Spleen (tissue), 11 donors: ENCODE data around the gene PTCH1. TPM values are rescaled to one million over a fixed set of nuclear protein-coding genes. Genes with fewer than 3 reads are reported as not detected.

Experiments
- DNase-seq: peaks from one replicate; pipeline ENCODE4 v3.0.0-alpha.2; 2020
- H3K27ac ChIP-seq, 8 donors: fragments of 200-600 bp; sonication (generic) in 7 of 8; 1 replicate in 4 of 8; 2 replicates in 4 of 8; pipeline versions ENCODE4 v1.5.0 to v1.8.0; 2016 to 2021; ENCODE audit warnings: inconsistent platforms in 4 of 8, mild to moderate bottlenecking in 4 of 8, moderate library complexity in 1 of 8
- H3K27me3 ChIP-seq, 7 donors: fragments of 200-600 bp; sonication (generic) in 6 of 7; replicated peaks in 1 of 7; 1 replicate in 4 of 7; 2 replicates in 3 of 7; pipeline versions ENCODE4 v1.5.0 to v1.8.0; 2016 to 2021; ENCODE audit warnings: inconsistent platforms in 3 of 7, mild to moderate bottlenecking in 1 of 7
- H3K36me3 ChIP-seq, 6 donors: fragments of 200-600 bp; sonication (generic) in 5 of 6; 1 replicate in 4 of 6; 2 replicates in 2 of 6; pipeline versions ENCODE4 v1.5.0 to v1.8.0; 2016 to 2021; ENCODE audit warnings: inconsistent platforms in 2 of 6
- H3K4me1 ChIP-seq, 6 donors: fragments of 200-600 bp; sonication (generic) in 5 of 6; 1 replicate in 3 of 6; 2 replicates in 3 of 6; pipeline versions ENCODE4 v1.5.0 to v1.8.0; 2016 to 2021; ENCODE audit warnings: inconsistent platforms in 3 of 6
- H3K4me3 ChIP-seq, 8 donors: fragments of 200-600 bp; sonication (generic) in 7 of 8; 1 replicate in 4 of 8; 2 replicates in 4 of 8; pipeline versions ENCODE4 v1.5.0 to v1.8.0; 2016 to 2021; ENCODE audit warnings: inconsistent platforms in 4 of 8, mild to moderate bottlenecking in 4 of 8, moderate library complexity in 2 of 8
- H3K9me3 ChIP-seq, 8 donors: fragments of 200-600 bp; sonication (generic) in 7 of 8; 1 replicate in 4 of 8; 2 replicates in 4 of 8; pipeline versions ENCODE4 v1.5.0 to v1.8.0; 2016 to 2021; ENCODE audit warnings: inconsistent platforms in 4 of 8
- CTCF ChIP-seq, 11 experiments: fragments of 200-600 bp in 7 of 11; fragments of 450-650 bp in 4 of 11; sonication (generic) in 4 of 11; IDR thresholded peaks in 8 of 11; conservative IDR thresholded peaks in 3 of 11; 1 replicate in 7 of 11; 2 replicates in 4 of 11; pipeline versions ENCODE4 v1.4.0 to v1.8.0; 2016 to 2021; ENCODE audit warnings: antibody characterized with exemption in 11 of 11, inconsistent platforms in 4 of 11, mild to moderate bottlenecking in 1 of 11
- POLR2A ChIP-seq, 3 donors: fragments of 450-650 bp; IDR thresholded peaks; one replicate each; pipeline ENCODE4 v1.5.1; 2017; ENCODE audit warnings: antibody characterized with exemption in 3 of 3, mild to moderate bottlenecking in 1 of 3
- POLR2AphosphoS5 ChIP-seq, 3 donors: sonication (generic); formaldehyde crosslinking; IDR thresholded peaks; one replicate each; pipeline ENCODE4 v1.5.1; 2017; ENCODE audit warnings: antibody characterized with exemption in 3 of 3
- WGBS, 5 donors: extraction: QIAGEN DNeasy Blood & Tissue Kit in 3 of 5; methylation state at CpG; one replicate each; pipeline versions ENCODE4 v1.1.5 to v1.1.7; 2013 to 2018; 5-methylcytosine and 5-hydroxymethylcytosine counted together
- intact Hi-C: fragments of 100-400 bp; cut with DNase I; formaldehyde crosslinking; loops from one replicate; pipeline ENCODE4 v1.15.0; 2023; ENCODE audit warnings: low total_unique reads
- polyA plus RNA-seq, 3 donors: library from polyadenylated mRNA; stranded (reverse); fragments of 200-250 nt; gene quantifications; one replicate each; pipeline ENCODE4 v1.2.1, GENCODE V29; 2013
- total RNA-seq, 7 donors: library from RNA; depleted of rRNA in 3 of 7; stranded (reverse); fragments of >200 nt in 3 of 7; fragmentation: NEBNext Ultra II Directional in 4 of 7; extraction: Animal tissue kit (Norgen Biotek cat#: 25700) in 4 of 7; gene quantifications; one replicate each; pipeline versions ENCODE4 v1.1.0 to v1.2.1, GENCODE V29; 2016 to 2021
- donor health status: healthy with polysubstance abuse.
- donor health status: DM: no; HTN: no; CAD: no; lungs with moderate emphysema.
- donor health status: DM: no; HTN: no; CAD: no.
- donor health status: Bipolar disorder and iron deficiency.
- donor health status: healthy.
- donor health status: DM: no; HTN: no; CAD: no.
- donor health status: DM: yes; HTN: yes; CAD: no.

Gene PTCH1
- total and polyA plus RNA-seq, 10 donors, result 0.70 to 32.1 (median 11.3) TPM

- 88 to 97% (median 93%) methylated on average over 13 to 22 of the region's 22 CpGs for WGBS, 5 donors
- H3K36me3 ChIP-seq, result peaks cover 0 to 98% (median 32%) of the 10 kb centered on the region in 6 donors
- intact Hi-C loops, result no loop called here
- no peaks in the 10 kb centered on the region for H3K9me3 ChIP-seq
- H3K4me1 ChIP-seq, result no peaks in the 10 kb centered on the region
- H3K27ac ChIP-seq, result no peak overlapping the region
- H3K4me3 ChIP-seq, result no peak overlapping the region
- H3K27me3 ChIP-seq, result peaks cover 0 to 10% (median 0%) of the 10 kb centered on the region in 7 donors
- TF ChIP-seq POLR2AphosphoS5 (IDR thresholded peaks at IDR 0.05), result no peak
- TF ChIP-seq POLR2A (IDR thresholded peaks at IDR 0.05), result no peak
- TF ChIP-seq CTCF (IDR thresholded peaks at IDR 0.05 in 8 of 11, conservative IDR thresholded peaks at IDR 0.05 in 3 of 11), result no peak
- no peak for DNase-seq
These were observed 67.8 kb downstream of the PTCH1 start for GRCh38 chr9:95449016-95449415.

- no peak overlapping the region for H3K4me3 ChIP-seq
- no peak for TF ChIP-seq CTCF (IDR thresholded peaks at IDR 0.05 in 8 of 11, conservative IDR thresholded peaks at IDR 0.05 in 3 of 11)
- TF ChIP-seq POLR2A (IDR thresholded peaks at IDR 0.05), result no peak
- H3K27me3 ChIP-seq, result peaks cover 0 to 10% (median 0%) of the 10 kb centered on the region in 7 donors
- intact Hi-C loops, result no loop called here
- DNase-seq, result no peak
- H3K36me3 ChIP-seq, result peaks cover 0 to 87% (median 26%) of the 10 kb centered on the region in 6 donors
- H3K4me1 ChIP-seq, result no peaks in the 10 kb centered on the region
- 75 to 86% (median 78%) methylated on average over 18 to 23 of the region's 23 CpGs for WGBS, 5 donors
- H3K9me3 ChIP-seq, result no peaks in the 10 kb centered on the region
- H3K27ac ChIP-seq, result no peak overlapping the region
These were observed 68.9 kb downstream of the PTCH1 start for GRCh38 chr9:95447660-95448420.

GRCh38 chr9:95446984-95447383, 69.8 kb downstream of the PTCH1 start:
- 95 to 98% (median 96%) methylated on average over 23 to 26 of the region's 26 CpGs for WGBS, 5 donors
- DNase-seq, result no peak
- no peaks in the 10 kb centered on the region for H3K9me3 ChIP-seq
- no peak overlapping the region for H3K27ac ChIP-seq
- no peaks in the 10 kb centered on the region for H3K4me1 ChIP-seq
- H3K36me3 ChIP-seq, result peaks cover 0 to 78% (median 26%) of the 10 kb centered on the region in 6 donors
- intact Hi-C loops, result no loop called here
- TF ChIP-seq POLR2A (IDR thresholded peaks at IDR 0.05) (no peak), CTCF (IDR thresholded peaks at IDR 0.05 in 8 of 11, conservative IDR thresholded peaks at IDR 0.05 in 3 of 11) (no peak), POLR2AphosphoS5 (IDR thresholded peaks at IDR 0.05) (no peak)
- peaks cover 0 to 17% (median 0%) of the 10 kb centered on the region in 7 donors for H3K27me3 ChIP-seq
- no peak overlapping the region for H3K4me3 ChIP-seq

GRCh38 chr9:95446259-95446658, 70.5 kb downstream of the PTCH1 start:
- peaks cover 0 to 24% (median 0%) of the 10 kb centered on the region in 7 donors for H3K27me3 ChIP-seq
- intact Hi-C loops, result no loop called here
- peaks cover 0 to 71% (median 26%) of the 10 kb centered on the region in 6 donors for H3K36me3 ChIP-seq
- no peaks in the 10 kb centered on the region for H3K4me1 ChIP-seq
- DNase-seq, result no peak
- H3K27ac ChIP-seq, result no peak overlapping the region
- WGBS, 5 donors, result 59 to 69% (median 62%) methylated on average over 5 of the region's 5 CpGs
- TF ChIP-seq POLR2AphosphoS5 (IDR thresholded peaks at IDR 0.05) (no peak), POLR2A (IDR thresholded peaks at IDR 0.05) (no peak), CTCF (IDR thresholded peaks at IDR 0.05 in 8 of 11, conservative IDR thresholded peaks at IDR 0.05 in 3 of 11) (no peak)
- H3K4me3 ChIP-seq, result no peak overlapping the region
- H3K9me3 ChIP-seq, result no peaks in the 10 kb centered on the region
